NCI-H2029 (cell line): ENCODE data around the gene PDE6B.
A peak's percentile ranks its signal among the peaks of the same experiment; 100 is the strongest.
"Not testable (repeated sequence)": the region's sequence is repeated elsewhere in the genome, so short reads cannot be mapped to it uniquely, and the experiment has no call there.

ENCODE experiments used
- DNase-seq: peaks from one replicate; lab custom pipeline; 2025; lab: John Stamatoyannopoulos, UW

Gene PDE6B

GRCh38 chr4:669806-670559 lies 44.6 kb downstream of the PDE6B start:
- not testable (repeated sequence) for DNase-seq

GRCh38 chr4:671769-672168 lies 46.4 kb downstream of the PDE6B start:
- no peak for DNase-seq

GRCh38 chr4:673349-674091 lies 48.1 kb downstream of the PDE6B start:
- DNase-seq: no peak

- DNase-seq: peak; percentile 94
These were observed 49.0 kb downstream of the PDE6B start, which contains the start of the genes ATP5ME and MYL5 for GRCh38 chr4:674172-675035. Gene ATP5ME, minus strand, starts transcription at chr4:674276. Its CDS starts 29 bp downstream, at chr4:674247. Gene MYL5, plus strand, starts transcription at chr4:674542. Its CDS starts 3,485 bp downstream, at chr4:678027.

GRCh38 chr4:675036-675882 lies 49.9 kb downstream of the PDE6B start:
- no peak for DNase-seq

GRCh38 chr4:675980-676870 lies 50.9 kb downstream of the PDE6B start:
- no peak for DNase-seq

- no peak for DNase-seq
These were observed 51.5 kb downstream of the PDE6B start for GRCh38 chr4:676871-677235.

- peak; percentile 38 for DNase-seq
These were observed 52.3 kb downstream of the PDE6B start for GRCh38 chr4:677431-678293.

- DNase-seq: no peak
These were observed 53.1 kb downstream of the PDE6B start for GRCh38 chr4:678331-679103.

- no peak for DNase-seq
These were observed 53.7 kb downstream of the PDE6B start for GRCh38 chr4:679104-679481.

GRCh38 chr4:679629-680028 lies 54.3 kb downstream of the PDE6B start:
- no peak for DNase-seq

- no peak for DNase-seq
These were observed 54.7 kb downstream of the PDE6B start for GRCh38 chr4:680091-680490.

- DNase-seq: no peak
These were observed 55.2 kb downstream of the PDE6B start for GRCh38 chr4:680551-680927.

- no peak for DNase-seq
These were observed 55.7 kb downstream of the PDE6B start for GRCh38 chr4:680928-681645.

GRCh38 chr4:681736-682451 lies 56.5 kb downstream of the PDE6B start:
- DNase-seq: peak; percentile 57

- peak; percentile 40 for DNase-seq
These were observed 57.3 kb downstream of the PDE6B start for GRCh38 chr4:682490-683172.
